GM12872 (cell line): ENCODE measurements around the gene SOX15.

ENCODE experiments used
- CTCF ChIP-seq: IDR thresholded peaks from 3 replicates; pipeline ENCODE4 v1.5.1; 2011; ENCODE audit warnings: low read depth, mild to moderate bottlenecking, low read length, moderate library complexity; ENCODE audit not compliant: insufficient read depth

Gene SOX15

GRCh38 chr17:7589891-7590691, at the start of gene SOX15:
Gene SOX15, minus strand, starts transcription at chr17:7590094. Its CDS starts 418 bp downstream, at chr17:7589676.
- TF ChIP-seq CTCF = no peak

GRCh38 chr17:7636163-7636562, 46.3 kb upstream of the SOX15 start:
- no peak for TF ChIP-seq CTCF

- peak; percentile 48 for TF ChIP-seq CTCF
These were observed 44.5 kb upstream of the SOX15 start for GRCh38 chr17:7634384-7634783.

GRCh38 chr17:7633093-7633492, 43.2 kb upstream of the SOX15 start:
- peak; percentile 26; the same call in 1 of the 3 replicates for TF ChIP-seq CTCF

GRCh38 chr17:7632492-7632894, 42.6 kb upstream of the SOX15 start:
- TF ChIP-seq CTCF = peak; percentile 67

- TF ChIP-seq CTCF = no peak
These were observed 41.8 kb upstream of the SOX15 start for GRCh38 chr17:7631398-7632380.

GRCh38 chr17:7629939-7630571, 40.2 kb upstream of the SOX15 start, which contains the start of gene SHBG:
Gene SHBG, plus strand, starts transcription at chr17:7630135. Its CDS starts 38 bp downstream, at chr17:7630173.
- no peak for TF ChIP-seq CTCF
